Thyroid gland (tissue), 4 donors: Measurements from ENCODE around the gene BCR.

ENCODE experiments used
- POLR2A ChIP-seq, 2 donors: fragments of 450-650 bp; IDR thresholded peaks; one replicate each; pipeline ENCODE4 v1.6.1; 2017; ENCODE audit warnings: antibody characterized with exemption in 2 of 2, mild to moderate bottlenecking in 2 of 2, moderate library complexity in 1 of 2
- TF ChIP-seq, protein P1 (sequence below), 6 experiments: fragments of 200-600 bp in 3 of 6; fragments of 450-650 bp in 3 of 6; sonication (generic) in 3 of 6; IDR thresholded peaks; one replicate each; pipeline ENCODE4 v1.5.1; 2016 to 2019; ENCODE audit warnings: antibody characterized with exemption in 6 of 6, mild to moderate bottlenecking in 2 of 6, inconsistent platforms in 1 of 6, moderate library complexity in 1 of 6

GRCh38 chr22:23243006-23243573, 62.8 kb downstream of the BCR start:
- TF ChIP-seq POLR2A (IDR thresholded peaks at IDR 0.05) = no peak
- TF ChIP-seq, protein P1, sequence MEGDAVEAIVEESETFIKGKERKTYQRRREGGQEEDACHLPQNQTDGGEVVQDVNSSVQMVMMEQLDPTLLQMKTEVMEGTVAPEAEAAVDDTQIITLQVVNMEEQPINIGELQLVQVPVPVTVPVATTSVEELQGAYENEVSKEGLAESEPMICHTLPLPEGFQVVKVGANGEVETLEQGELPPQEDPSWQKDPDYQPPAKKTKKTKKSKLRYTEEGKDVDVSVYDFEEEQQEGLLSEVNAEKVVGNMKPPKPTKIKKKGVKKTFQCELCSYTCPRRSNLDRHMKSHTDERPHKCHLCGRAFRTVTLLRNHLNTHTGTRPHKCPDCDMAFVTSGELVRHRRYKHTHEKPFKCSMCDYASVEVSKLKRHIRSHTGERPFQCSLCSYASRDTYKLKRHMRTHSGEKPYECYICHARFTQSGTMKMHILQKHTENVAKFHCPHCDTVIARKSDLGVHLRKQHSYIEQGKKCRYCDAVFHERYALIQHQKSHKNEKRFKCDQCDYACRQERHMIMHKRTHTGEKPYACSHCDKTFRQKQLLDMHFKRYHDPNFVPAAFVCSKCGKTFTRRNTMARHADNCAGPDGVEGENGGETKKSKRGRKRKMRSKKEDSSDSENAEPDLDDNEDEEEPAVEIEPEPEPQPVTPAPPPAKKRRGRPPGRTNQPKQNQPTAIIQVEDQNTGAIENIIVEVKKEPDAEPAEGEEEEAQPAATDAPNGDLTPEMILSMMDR (IDR thresholded peaks at IDR 0.05) = no peak
